Left cardiac atrium (tissue), 4 donors: ENCODE data around the gene APEH. TPM values are rescaled to one million over a fixed set of nuclear protein-coding genes. Genes with fewer than 3 reads are reported as not detected.
"Not testable (repeated sequence)": the region's sequence is repeated elsewhere in the genome, so short reads cannot be mapped to it uniquely, and the experiment has no call there.

Source experiments
- ATAC-seq, 2 donors: fragments of 200-7000 bp; cut with Tn5 transposase; one replicate each; pipeline ENCODE4 v1.9.1; 2020; ENCODE audit warnings: mild to moderate bottlenecking in 2 of 2, moderate library complexity in 2 of 2
- DNase-seq: peaks from one replicate; pipeline ENCODE4 v3.0.0-alpha.2; 2020
- intact Hi-C, 2 donors: fragments of 100-400 bp; cut with DNase I; formaldehyde crosslinking; loops; one replicate each; pipeline versions ENCODE4 v1.14.1 to v1.15.1; 2022 to 2023
- total RNA-seq, 2 donors: library from RNA; stranded (reverse); fragmentation: NEBNext Ultra II Directional; extraction: Animal tissue kit (Norgen Biotek cat#: 25700); gene quantifications; one replicate each; pipeline ENCODE4 v1.2.1, GENCODE V29; 2021
- donor health status: DM: no; HTN: yes; CAD: no.
- donor health status: DM: no; HTN: yes; CAD: no; lungs with severe emphysema.
- donor health status: DM: yes; HTN: yes; CAD: no.
- donor health status: Dilated cardiomyopathy.

Gene APEH
- total RNA-seq, 2 donors from 2014 or later: 75.3 to 82.6 TPM

GRCh38 chr3:49664300-49664699 is 9.9 kb upstream of the APEH start:
- DNase-seq (no peak), ATAC-seq (no peak)
- intact Hi-C loops: no loop called here

- intact Hi-C loops: loop anchor here in 1 of 2 donors (5.0 kb wide), 1 partner anchor 124 kb away; no protein-coding TSS in a partner anchor
- DNase-seq (no peak), ATAC-seq (no peak)
Measured at GRCh38 chr3:49665822-49666519, 8.2 kb upstream of the APEH start.

GRCh38 chr3:49666592-49666991 is 7.6 kb upstream of the APEH start:
- ATAC-seq (no peak), DNase-seq (no peak)
- intact Hi-C loops: loop anchor here in 1 of 2 donors (5.0 kb wide), 1 partner anchor 124 kb away; no protein-coding TSS in a partner anchor

- ATAC-seq (no peak), DNase-seq (no peak)
- intact Hi-C loops: loop anchor here in 1 of 2 donors (5.0 kb wide), 1 partner anchor 126 kb away; no protein-coding TSS in a partner anchor
Measured at GRCh38 chr3:49667701-49668413, 6.3 kb upstream of the APEH start.

GRCh38 chr3:49668414-49668797 is 5.7 kb upstream of the APEH start:
- intact Hi-C loops: loop anchor here in 1 of 2 donors (5.0 kb wide), 1 partner anchor 126 kb away; no protein-coding TSS in a partner anchor
- no peak for DNase-seq
- no peak for ATAC-seq

GRCh38 chr3:49668861-49669260 is 5.3 kb upstream of the APEH start:
- ATAC-seq (no peak), DNase-seq (no peak)
- intact Hi-C loops: loop anchor here in 1 of 2 donors (5.0 kb wide), 1 partner anchor 127 kb away; no protein-coding TSS in a partner anchor

GRCh38 chr3:49669352-49669751 is 4.8 kb upstream of the APEH start:
- ATAC-seq (no peak), DNase-seq (no peak)
- intact Hi-C loops: loop anchor here in 1 of 2 donors (5.0 kb wide), 1 partner anchor 127 kb away; no protein-coding TSS in a partner anchor

- ATAC-seq (no peak), DNase-seq (no peak)
- intact Hi-C loops: loop anchor here in 1 of 2 donors (1.0 kb wide), 1 partner anchor 132 kb away; no protein-coding TSS in a partner anchor
Measured at GRCh38 chr3:49670940-49671290, 3.2 kb upstream of the APEH start.

GRCh38 chr3:49671291-49672288 is 2.6 kb upstream of the APEH start:
- intact Hi-C loops: loop anchor here in 1 of 2 donors (1.0 kb wide), 1 partner anchor 132 kb away; no protein-coding TSS in a partner anchor
- ATAC-seq (peak in 1 of 2 donors; percentile 2), DNase-seq (peak; percentile 65)

GRCh38 chr3:49673121-49673714 is 933 bp upstream of the APEH start:
- intact Hi-C loops: no loop called here
- no peak for DNase-seq
- ATAC-seq: no peak

GRCh38 chr3:49674497-49674983 is 389 bp downstream of the APEH start:
- intact Hi-C loops: no loop called here
- no peak for DNase-seq

GRCh38 chr3:49675912-49676311 is 1.8 kb downstream of the APEH start:
- no peak for DNase-seq
- intact Hi-C loops: no loop called here
- no peak for ATAC-seq

More at GRCh38 chr3:49674497-49674983, 389 bp downstream of the APEH start:
- ATAC-seq: peak; percentile 34 to 35

GRCh38 chr3:49680493-49681231 is 6.5 kb downstream of the APEH start:
- intact Hi-C loops: no loop called here

GRCh38 chr3:49681232-49681522 is 7.0 kb downstream of the APEH start:
- intact Hi-C loops: no loop called here
- DNase-seq (no peak), ATAC-seq (no peak)

More at GRCh38 chr3:49680493-49681231, 6.5 kb downstream of the APEH start:
- DNase-seq (no peak), ATAC-seq (no peak)

- DNase-seq: no peak
- no peak for ATAC-seq
- intact Hi-C loops: no loop called here
Measured at GRCh38 chr3:49681543-49681942, 7.4 kb downstream of the APEH start.

- ATAC-seq (peak in 1 of 2 donors; percentile 31), DNase-seq (no peak)
- intact Hi-C loops: no loop called here
Measured at GRCh38 chr3:49683162-49683561, 9.0 kb downstream of the APEH start.

- DNase-seq, intact Hi-C loops: not testable (repeated sequence)
Measured at GRCh38 chr3:49684453-49684852, 10.3 kb downstream of the APEH start.

GRCh38 chr3:49685103-49685502 is 11.0 kb downstream of the APEH start:
- DNase-seq, ATAC-seq, intact Hi-C loops: not testable (repeated sequence)

More at GRCh38 chr3:49684453-49684852, 10.3 kb downstream of the APEH start:
- not testable (repeated sequence) for ATAC-seq
